Measurements from ENCODE around the gene ST13.
A peak's percentile ranks its signal among the peaks of the same experiment; 100 is the strongest.
"Not testable (repeated sequence)": the region's sequence is repeated elsewhere in the genome, so short reads cannot be mapped to it uniquely, and the experiment has no call there.

The ST13 gene

GRCh38 chr22:40856513-40857308 is at the start of gene ST13, which contains the start of gene XPNPEP3:
TSS of gene ST13 (minus strand) at chr22:40856639. CDS start at chr22:40856540, 99 bp downstream.
TSS of gene XPNPEP3 (plus strand) at chr22:40857148. CDS start at chr22:40857182, 34 bp downstream.
- peak; percentile 93 for DNase-seq (ENCODE audit: low spot score)

DNA sequence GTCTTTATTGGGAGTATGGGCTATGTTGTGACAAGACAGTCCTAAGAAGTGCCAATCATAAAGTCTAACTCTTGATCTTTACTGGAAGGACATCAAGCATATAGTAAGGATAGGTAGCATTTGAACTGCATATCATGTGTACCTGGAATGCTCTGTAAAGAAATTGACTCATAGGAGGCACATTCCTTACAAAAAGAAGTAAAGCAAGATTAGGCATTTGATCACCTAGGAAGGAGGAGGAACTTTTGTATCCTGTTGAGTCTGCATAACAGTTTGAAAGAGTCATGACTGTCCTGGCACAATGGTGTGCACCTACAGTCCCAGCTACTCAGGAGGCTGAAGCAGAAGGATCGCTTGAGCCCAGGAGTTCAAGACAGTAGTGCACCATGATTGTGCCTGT is 47.7 kb upstream of the ST13 start:
- DNase-seq (ENCODE audit: low spot score), result no peak

- peak; percentile 40 for DNase-seq (ENCODE audit: low spot score)
These were observed 42.5 kb upstream of the ST13 start for GRCh38 chr22:40898850-40899357.

GRCh38 chr22:40894417-40894816 is 38.0 kb upstream of the ST13 start:
- no peak for DNase-seq (ENCODE audit: low spot score)

- no peak for DNase-seq (ENCODE audit: low spot score)
These were observed 34.4 kb upstream of the ST13 start for GRCh38 chr22:40890881-40891280.

GRCh38 chr22:40889116-40889515 is 32.7 kb upstream of the ST13 start:
- no peak for DNase-seq (ENCODE audit: low spot score)

- no peak for DNase-seq (ENCODE audit: low spot score)
These were observed 22.5 kb upstream of the ST13 start for GRCh38 chr22:40878922-40879321.

DNA sequence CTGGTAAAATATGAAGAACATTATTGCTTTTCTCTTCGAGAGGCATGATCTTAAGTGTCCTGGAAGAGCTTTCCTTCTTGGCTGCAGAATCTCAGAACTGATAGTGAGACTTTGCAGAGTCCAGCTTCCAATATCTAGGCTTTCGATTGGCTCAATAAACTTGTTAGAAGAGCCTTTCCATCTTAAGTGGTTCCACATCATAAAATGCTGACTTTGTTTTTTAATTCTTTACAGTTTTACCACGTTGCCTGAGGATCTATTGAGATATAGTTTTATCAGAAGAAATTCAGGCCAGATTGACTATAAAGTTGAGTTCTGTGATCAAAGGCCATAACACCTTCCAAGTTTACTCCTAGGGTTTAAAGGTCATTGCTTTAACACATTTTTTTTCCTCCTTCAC is 21.0 kb upstream of the ST13 start:
- no peak for DNase-seq (ENCODE audit: low spot score)

GRCh38 chr22:40876907-40877306 is 20.5 kb upstream of the ST13 start:
- DNase-seq (ENCODE audit: low spot score), result no peak

DNA sequence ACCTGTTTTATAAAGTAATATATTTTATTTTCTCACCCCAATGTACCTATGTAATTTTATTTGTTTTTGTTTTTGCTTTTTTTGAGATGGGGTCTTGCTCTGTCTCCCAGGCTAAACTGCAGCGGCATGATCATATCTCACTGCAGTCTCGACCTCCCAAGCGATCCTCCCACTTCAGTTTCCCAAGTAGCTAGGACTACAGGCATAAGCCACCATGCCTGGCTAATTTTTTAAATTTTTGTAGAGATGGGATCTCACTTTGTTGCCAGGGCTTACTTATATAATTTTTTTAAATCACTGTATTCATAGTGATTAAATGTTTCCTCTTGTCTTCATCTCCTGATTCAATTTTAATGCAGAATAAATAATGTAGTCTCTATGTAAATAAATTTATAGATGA is 18.7 kb upstream of the ST13 start:
- no peak for DNase-seq (ENCODE audit: low spot score)

DNA sequence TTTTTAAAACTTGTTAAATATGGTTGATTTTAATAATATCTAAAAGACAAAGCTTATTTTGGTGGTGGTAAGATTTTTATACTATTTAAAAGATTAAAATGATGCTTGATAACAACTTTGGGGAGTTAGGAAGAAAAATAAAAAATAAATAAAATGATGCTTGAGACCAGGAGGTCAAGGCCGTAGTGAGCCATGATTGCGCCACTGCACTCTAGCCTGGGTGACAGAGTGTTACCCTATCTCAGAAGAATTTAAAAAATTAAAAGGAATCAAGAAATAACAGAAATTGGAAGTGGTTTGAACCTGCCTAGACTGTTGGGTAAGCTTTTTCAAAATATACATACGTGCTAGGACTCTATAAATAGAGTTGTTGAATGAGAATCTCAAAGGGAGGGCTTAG is 17.6 kb upstream of the ST13 start:
- DNase-seq (ENCODE audit: low spot score), result no peak

GRCh38 chr22:40868379-40868778 is 11.9 kb upstream of the ST13 start:
- DNase-seq (ENCODE audit: low spot score), result not testable (repeated sequence)

DNA sequence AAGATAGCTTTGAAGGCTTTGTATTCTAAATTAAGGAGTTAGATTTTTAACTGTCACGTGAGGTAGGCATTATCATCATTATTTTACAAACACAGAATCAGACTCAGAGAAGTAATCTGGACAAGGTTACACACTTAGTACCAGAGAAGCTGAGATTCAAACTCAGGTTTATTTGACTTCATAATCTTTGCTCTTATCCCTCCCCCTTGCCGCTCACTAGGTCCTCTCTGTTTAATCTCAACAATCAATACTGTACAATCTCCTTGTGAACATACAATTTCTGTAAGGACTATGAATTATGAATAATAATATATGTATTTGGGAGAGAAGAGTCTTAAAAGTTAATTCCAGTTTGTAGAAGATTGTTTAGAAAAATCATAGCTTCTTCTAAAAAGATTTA is 10.7 kb upstream of the ST13 start:
- DNase-seq (ENCODE audit: low spot score), result no peak

DNA sequence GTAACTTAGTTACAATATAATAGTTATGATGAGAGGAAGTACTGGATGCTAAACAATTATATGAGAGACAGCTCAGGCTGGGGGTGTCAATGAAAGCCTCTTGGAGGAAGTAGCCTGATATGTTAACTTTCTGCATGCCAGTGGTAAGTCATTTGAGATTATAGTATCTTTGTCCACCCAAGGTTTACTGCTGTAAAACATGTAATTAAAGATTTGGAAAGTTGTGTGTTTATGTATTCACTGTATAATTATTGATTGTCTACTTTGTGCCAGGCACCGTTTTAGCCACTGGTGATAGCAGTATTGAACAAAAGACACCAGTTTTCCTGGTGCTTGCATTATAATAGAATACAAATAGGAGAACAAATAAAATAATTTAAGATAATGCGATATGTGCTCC is 6.1 kb upstream of the ST13 start:
- DNase-seq (ENCODE audit: low spot score), result no peak

DNA sequence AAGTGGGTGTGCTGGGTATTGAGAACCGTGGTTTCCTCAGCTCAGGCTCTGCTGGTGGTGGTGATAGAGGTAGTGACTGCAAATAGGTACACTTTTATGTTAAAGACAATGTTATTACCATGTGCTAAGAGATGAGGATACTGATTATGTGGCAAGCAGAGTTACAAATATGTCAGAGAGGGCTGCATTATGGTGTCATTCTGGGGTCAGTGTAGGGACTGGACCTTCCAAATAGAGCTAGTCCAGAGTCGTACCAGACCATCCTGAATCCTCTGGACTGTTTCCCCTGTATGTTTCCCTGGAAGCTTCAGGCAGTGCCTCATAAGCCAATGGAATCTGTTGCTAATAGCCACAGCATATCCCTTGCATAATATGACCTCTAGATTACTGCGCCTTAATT is 5.6 kb upstream of the ST13 start, which contains the start of gene DNAJB7:
TSS of gene DNAJB7 (minus strand) at position 101 of the 400 bp plus-strand sequence. CDS start 119 bp downstream, outside the sequence.
- DNase-seq (ENCODE audit: low spot score), result no peak

DNA sequence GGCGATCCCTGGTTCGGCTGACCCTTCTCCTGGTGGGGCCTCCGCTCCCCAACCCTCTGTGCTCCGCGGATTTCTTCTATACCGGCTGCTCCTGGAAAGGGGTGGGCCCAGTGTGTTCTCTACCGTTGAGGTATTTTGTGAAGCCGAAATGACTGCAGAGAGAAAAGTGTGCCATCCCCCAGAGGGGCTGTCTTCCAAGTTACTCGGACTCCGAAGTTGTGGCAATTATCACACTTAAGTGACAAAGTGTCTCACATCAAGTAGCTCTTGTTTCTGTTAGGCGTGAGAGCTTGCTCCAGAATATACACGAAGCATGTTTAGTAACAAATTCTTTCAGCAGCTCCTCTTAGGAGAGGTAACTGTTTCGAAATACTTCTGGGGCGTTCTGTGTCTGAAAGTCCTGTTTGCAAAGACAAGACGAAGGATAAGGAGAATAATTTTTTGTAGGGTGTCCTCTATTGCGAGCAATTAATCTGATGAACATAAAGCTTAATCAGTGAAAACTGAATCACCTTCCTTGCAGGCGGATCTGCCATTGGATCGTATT is 943 bp upstream of the ST13 start:
- no peak for DNase-seq (ENCODE audit: low spot score)

DNA sequence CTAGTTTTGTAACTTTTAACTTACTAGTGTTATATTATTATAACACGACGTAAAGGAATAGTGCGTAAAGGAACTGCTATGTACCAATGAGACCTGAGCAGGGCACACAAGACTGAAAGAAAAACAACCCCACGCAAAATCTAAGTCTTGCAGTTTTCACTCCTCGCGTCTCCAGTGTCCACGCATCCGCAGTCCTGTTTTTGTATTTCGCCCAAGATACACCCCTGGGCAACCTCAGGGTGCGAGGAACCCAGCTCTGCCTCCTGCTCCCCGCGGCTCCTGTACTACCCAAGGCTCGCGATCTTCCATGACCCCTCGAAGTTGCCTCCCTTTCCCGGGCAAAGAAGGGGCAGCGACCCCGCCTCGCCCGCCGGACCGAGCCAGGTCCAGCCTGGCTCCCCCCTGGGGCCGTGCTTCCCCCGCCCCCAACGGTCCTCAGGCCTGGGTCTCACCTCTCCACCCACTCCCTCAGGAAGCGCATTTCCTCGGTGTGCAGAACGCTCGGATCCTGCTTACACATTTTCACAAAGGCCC is 393 bp downstream of the ST13 start:
- DNase-seq (ENCODE audit: low spot score), result peak; percentile 18

GRCh38 chr22:40855071-40855978 is 1.1 kb downstream of the ST13 start:
- DNase-seq (ENCODE audit: low spot score), result no peak

DNA sequence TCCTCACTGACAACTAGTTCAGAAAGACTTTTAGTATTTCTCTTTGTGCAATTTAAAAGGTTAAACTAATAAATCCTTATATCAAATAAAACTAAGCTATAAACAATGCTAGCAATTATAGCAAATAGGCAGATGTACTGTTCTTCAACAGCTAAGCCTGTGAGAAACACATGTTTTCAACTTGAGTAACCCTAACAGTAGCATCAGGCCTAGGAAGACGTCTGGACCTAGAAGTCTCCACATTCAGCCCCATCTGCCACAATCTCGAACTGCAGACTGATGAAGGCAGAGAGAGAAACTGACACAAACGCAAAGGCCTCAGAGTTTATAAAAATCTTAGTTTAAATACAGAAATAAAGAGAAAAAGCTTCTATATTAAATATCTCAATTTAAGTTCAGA is 2.5 kb downstream of the ST13 start:
- DNase-seq (ENCODE audit: low spot score), result no peak

GRCh38 chr22:40853333-40853732 is 3.1 kb downstream of the ST13 start:
- DNase-seq (ENCODE audit: low spot score), result no peak

GRCh38 chr22:40845816-40846215 is 10.6 kb downstream of the ST13 start:
- DNase-seq (ENCODE audit: low spot score), result not testable (repeated sequence)

GRCh38 chr22:40844951-40845350 is 11.5 kb downstream of the ST13 start:
- no peak for DNase-seq (ENCODE audit: low spot score)

All from AG08396 (cell line).